Measurements from ENCODE around the gene CHRND.

DNA sequence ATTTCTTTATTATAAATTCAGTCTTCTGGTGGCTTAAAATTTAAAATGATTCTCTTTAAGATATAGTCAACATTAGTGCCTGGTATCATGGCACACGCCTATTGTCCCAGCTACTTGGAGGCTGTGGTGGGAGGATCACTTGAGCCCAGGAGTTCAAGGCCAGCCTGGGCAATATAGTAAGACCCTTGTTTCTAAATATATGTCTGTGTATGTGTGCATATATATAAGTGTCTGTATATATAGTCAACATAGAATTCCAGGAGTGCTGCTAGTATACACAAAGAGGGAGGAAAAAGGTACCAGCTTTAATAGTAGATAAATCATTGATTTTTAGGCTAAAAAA lies 49.4 kb downstream of the CHRND start:
- TF ChIP-seq, protein P1, sequence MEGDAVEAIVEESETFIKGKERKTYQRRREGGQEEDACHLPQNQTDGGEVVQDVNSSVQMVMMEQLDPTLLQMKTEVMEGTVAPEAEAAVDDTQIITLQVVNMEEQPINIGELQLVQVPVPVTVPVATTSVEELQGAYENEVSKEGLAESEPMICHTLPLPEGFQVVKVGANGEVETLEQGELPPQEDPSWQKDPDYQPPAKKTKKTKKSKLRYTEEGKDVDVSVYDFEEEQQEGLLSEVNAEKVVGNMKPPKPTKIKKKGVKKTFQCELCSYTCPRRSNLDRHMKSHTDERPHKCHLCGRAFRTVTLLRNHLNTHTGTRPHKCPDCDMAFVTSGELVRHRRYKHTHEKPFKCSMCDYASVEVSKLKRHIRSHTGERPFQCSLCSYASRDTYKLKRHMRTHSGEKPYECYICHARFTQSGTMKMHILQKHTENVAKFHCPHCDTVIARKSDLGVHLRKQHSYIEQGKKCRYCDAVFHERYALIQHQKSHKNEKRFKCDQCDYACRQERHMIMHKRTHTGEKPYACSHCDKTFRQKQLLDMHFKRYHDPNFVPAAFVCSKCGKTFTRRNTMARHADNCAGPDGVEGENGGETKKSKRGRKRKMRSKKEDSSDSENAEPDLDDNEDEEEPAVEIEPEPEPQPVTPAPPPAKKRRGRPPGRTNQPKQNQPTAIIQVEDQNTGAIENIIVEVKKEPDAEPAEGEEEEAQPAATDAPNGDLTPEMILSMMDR (IDR thresholded peaks at IDR 0.05): no peak
- TF ChIP-seq EP300 (IDR thresholded peaks at IDR 0.05): no peak
